HEK293T (cell line): ENCODE measurements around the gene UMOD.

ENCODE experiments used
- CTCF ChIA-PET: fragments of 350-600 bp; formaldehyde crosslinking; extraction: SDS; loops from one replicate; lab custom pipeline; 2021; ENCODE audit warnings: antibody characterized with exemption, inconsistent platforms; lab: Yijun Ruan, JAX
- POLR2A ChIA-PET: fragments of 350-600 bp; formaldehyde crosslinking; extraction: SDS; loops from one replicate; lab custom pipeline; 2020; ENCODE audit warnings: antibody characterized with exemption, inconsistent platforms; lab: Yijun Ruan, JAX
- DNase-seq: peaks from one replicate; pipeline ENCODE4 v3.0.0; 2012; ENCODE audit warnings: mixed read lengths; ENCODE audit errors: extremely low spot score
- ARNT ChIP-seq: fragments of 450-650 bp; IDR thresholded peaks from 2 replicates; pipeline ENCODE4 v1.6.1; 2017; ENCODE audit warnings: mild to moderate bottlenecking
- BHLHE40 ChIP-seq: fragments of 450-650 bp; IDR thresholded peaks from 2 replicates; pipeline ENCODE4 v1.6.1; 2016; ENCODE audit warnings: mild to moderate bottlenecking, moderate library complexity, borderline replicate concordance
- CTBP1 ChIP-seq: fragments of 450-650 bp; IDR thresholded peaks from 2 replicates; pipeline ENCODE4 v1.6.1; 2016; ENCODE audit warnings: borderline replicate concordance
- ELF4 ChIP-seq: fragments of 450-650 bp; IDR thresholded peaks from 2 replicates; pipeline ENCODE4 v1.6.1; 2017; ENCODE audit warnings: antibody characterized with exemption
- FOXA1 ChIP-seq: fragments of 450-650 bp; IDR thresholded peaks from 2 replicates; pipeline ENCODE4 v1.6.1; 2016; ENCODE audit warnings: mild to moderate bottlenecking
- FOXK2 ChIP-seq: fragments of 450-650 bp; IDR thresholded peaks from 2 replicates; pipeline ENCODE4 v1.6.1; 2016; ENCODE audit warnings: mild to moderate bottlenecking
- FOXM1 ChIP-seq: fragments of 450-650 bp; IDR thresholded peaks from 2 replicates; pipeline ENCODE4 v1.6.1; 2017; ENCODE audit warnings: mild to moderate bottlenecking, borderline replicate concordance
- HDGF ChIP-seq: fragments of 450-650 bp; IDR thresholded peaks from 2 replicates; pipeline ENCODE4 v1.6.1; 2017; ENCODE audit warnings: antibody characterized with exemption, borderline replicate concordance
- L3MBTL2 ChIP-seq: fragments of 450-650 bp; conservative IDR thresholded peaks from 2 replicates; pipeline ENCODE4 v1.6.1; 2016; ENCODE audit warnings: mild to moderate bottlenecking
- LEF1 ChIP-seq: fragments of 450-650 bp; IDR thresholded peaks from 2 replicates; pipeline ENCODE4 v1.6.1; 2017; ENCODE audit warnings: mild to moderate bottlenecking, borderline replicate concordance
- NFRKB ChIP-seq: fragments of 450-650 bp; IDR thresholded peaks from 2 replicates; pipeline ENCODE4 v1.6.1; 2016; ENCODE audit warnings: mild to moderate bottlenecking, moderate library complexity
- PKNOX1 ChIP-seq: fragments of 450-650 bp; IDR thresholded peaks from 2 replicates; pipeline ENCODE4 v1.6.1; 2016
- SP1 ChIP-seq: fragments of 450-650 bp; IDR thresholded peaks from 2 replicates; pipeline ENCODE4 v1.6.1; 2017
- SUZ12 ChIP-seq: fragments of 450-650 bp; IDR thresholded peaks from 2 replicates; pipeline ENCODE4 v1.6.1; 2016; ENCODE audit warnings: mild to moderate bottlenecking
- TARDBP ChIP-seq: fragments of 450-650 bp; IDR thresholded peaks from 2 replicates; pipeline ENCODE4 v1.6.1; 2016
- ZNF384 ChIP-seq: fragments of 450-650 bp; IDR thresholded peaks from 2 replicates; pipeline ENCODE4 v1.6.1; 2016

Gene UMOD

GRCh38 chr16:20352615-20353014 is at the start of gene UMOD:
Gene UMOD, minus strand, starts transcription at chr16:20352715. Its CDS starts 1,978 bp downstream, at chr16:20350737.
- no peak for DNase-seq
- TF ChIP-seq SP1 (no peak), LEF1 (no peak), PKNOX1 (no peak), FOXA1 (no peak), SUZ12 (no peak), NFRKB (no peak), L3MBTL2 (no peak), FOXK2 (no peak), ARNT (no peak), HDGF (no peak), FOXM1 (no peak), CTBP1 (no peak), TARDBP (no peak), ZNF384 (no peak)
- POLR2A ChIA-PET: no interaction called here
- CTCF ChIA-PET: no interaction called here

- DNase-seq: no peak
- POLR2A ChIA-PET: no interaction called here
- TF ChIP-seq FOXM1 (no peak), HDGF (no peak), SUZ12 (no peak), PKNOX1 (no peak)
- CTCF ChIA-PET: no interaction called here
Observed at GRCh38 chr16:20401475-20402016, 49.0 kb upstream of the UMOD start.

- ChIA-PET POLR2A (no interaction called here), CTCF (no interaction called here)
- TF ChIP-seq BHLHE40: no peak
- no peak for TF ChIP-seq LEF1
- DNase-seq: no peak
Observed at GRCh38 chr16:20401066-20401465, 48.6 kb upstream of the UMOD start.

- TF ChIP-seq CTBP1 (no peak), BHLHE40 (no peak), SUZ12 (no peak), LEF1 (no peak), ZNF384 (no peak), FOXK2 (no peak), SP1 (no peak), PKNOX1 (no peak), ARNT (no peak), ELF4 (no peak), FOXM1 (no peak), FOXA1 (no peak), TARDBP (no peak), L3MBTL2 (no peak), HDGF (no peak)
- no peak for DNase-seq
- POLR2A ChIA-PET: no interaction called here
- CTCF ChIA-PET: no interaction called here
Observed at GRCh38 chr16:20399185-20399584, 46.7 kb upstream of the UMOD start.

- POLR2A ChIA-PET: no interaction called here
Observed at GRCh38 chr16:20398603-20399002, 46.1 kb upstream of the UMOD start.

More at GRCh38 chr16:20398603-20399002, 46.1 kb upstream of the UMOD start:
- CTCF ChIA-PET: no interaction called here
- no peak for TF ChIP-seq TARDBP
- TF ChIP-seq FOXA1: no peak
- no peak for TF ChIP-seq ELF4
- no peak for TF ChIP-seq FOXK2
- TF ChIP-seq ZNF384: no peak
- no peak for TF ChIP-seq FOXM1
- TF ChIP-seq PKNOX1: no peak
- no peak for TF ChIP-seq SUZ12
- no peak for TF ChIP-seq SP1
- no peak for TF ChIP-seq NFRKB
- TF ChIP-seq HDGF: no peak
- no peak for DNase-seq
